Measurements from ENCODE around the gene PLEKHA6.

DNA sequence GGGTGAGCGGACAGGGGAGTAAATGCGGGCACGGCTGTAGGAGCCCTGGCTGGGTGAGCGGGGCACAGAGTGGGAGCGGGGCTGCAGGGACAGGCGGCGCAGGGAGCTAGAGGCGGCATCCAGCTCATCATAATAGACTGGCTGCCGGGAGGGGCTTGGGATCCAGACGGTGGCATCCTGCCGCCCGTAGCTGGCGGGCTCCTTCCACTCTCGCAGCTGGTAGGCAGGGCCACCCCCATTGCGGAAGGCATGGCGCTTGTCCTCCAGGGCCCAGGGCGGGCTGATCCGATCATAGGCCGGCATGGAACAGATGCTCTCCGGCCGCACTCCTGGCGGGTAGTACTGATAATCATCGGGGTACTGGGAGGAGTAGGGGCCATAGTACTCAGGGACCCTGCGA is 102.3 kb downstream of the PLEKHA6 start:
- TF ChIP-seq, protein P1, sequence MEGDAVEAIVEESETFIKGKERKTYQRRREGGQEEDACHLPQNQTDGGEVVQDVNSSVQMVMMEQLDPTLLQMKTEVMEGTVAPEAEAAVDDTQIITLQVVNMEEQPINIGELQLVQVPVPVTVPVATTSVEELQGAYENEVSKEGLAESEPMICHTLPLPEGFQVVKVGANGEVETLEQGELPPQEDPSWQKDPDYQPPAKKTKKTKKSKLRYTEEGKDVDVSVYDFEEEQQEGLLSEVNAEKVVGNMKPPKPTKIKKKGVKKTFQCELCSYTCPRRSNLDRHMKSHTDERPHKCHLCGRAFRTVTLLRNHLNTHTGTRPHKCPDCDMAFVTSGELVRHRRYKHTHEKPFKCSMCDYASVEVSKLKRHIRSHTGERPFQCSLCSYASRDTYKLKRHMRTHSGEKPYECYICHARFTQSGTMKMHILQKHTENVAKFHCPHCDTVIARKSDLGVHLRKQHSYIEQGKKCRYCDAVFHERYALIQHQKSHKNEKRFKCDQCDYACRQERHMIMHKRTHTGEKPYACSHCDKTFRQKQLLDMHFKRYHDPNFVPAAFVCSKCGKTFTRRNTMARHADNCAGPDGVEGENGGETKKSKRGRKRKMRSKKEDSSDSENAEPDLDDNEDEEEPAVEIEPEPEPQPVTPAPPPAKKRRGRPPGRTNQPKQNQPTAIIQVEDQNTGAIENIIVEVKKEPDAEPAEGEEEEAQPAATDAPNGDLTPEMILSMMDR (conservative IDR thresholded peaks at IDR 0.05) = no peak
- no peak for TF ChIP-seq ZFX (IDR thresholded peaks at IDR 0.05)
